SHP77 treated with DMSO at 0.1 percent for 48 hours (cell line): ENCODE data around the gene OBP2B.
"Not testable (repeated sequence)": the region's sequence is repeated elsewhere in the genome, so short reads cannot be mapped to it uniquely, and the experiment has no call there.

Experiments used
- DNase-seq: peaks from one replicate; lab custom pipeline; 2025; lab: John Stamatoyannopoulos, UW

The OBP2B gene

DNA sequence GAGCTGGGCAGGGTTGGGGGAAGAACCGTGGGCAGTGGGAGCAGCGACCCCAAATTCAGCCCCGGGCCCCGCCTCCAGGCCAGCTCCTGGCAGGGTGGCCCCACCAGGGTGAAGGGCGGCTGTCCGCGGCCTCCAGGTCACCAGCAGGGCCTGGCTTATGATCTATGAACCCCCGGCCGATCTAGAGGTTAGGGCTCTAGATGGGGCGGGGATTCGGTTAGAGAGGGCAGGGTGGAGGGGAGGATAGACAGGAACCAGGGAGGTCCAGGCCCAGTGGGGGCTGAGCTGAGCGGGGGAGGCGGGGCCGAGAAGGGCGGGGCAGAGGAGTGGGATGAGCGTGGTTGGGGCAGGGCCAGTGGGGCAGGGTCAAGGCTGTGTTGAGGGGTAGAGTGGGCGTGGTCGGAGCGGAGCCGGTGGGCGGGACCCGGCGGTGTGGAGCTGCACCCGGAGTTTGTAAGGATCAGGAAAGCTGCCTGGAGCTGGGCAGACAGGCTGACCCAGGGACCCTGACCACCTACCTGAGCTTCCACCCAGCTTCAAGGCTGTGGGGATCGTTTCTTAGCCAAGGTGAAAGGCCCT lies 29.3 kb upstream of the OBP2B start:
- no peak for DNase-seq

DNA sequence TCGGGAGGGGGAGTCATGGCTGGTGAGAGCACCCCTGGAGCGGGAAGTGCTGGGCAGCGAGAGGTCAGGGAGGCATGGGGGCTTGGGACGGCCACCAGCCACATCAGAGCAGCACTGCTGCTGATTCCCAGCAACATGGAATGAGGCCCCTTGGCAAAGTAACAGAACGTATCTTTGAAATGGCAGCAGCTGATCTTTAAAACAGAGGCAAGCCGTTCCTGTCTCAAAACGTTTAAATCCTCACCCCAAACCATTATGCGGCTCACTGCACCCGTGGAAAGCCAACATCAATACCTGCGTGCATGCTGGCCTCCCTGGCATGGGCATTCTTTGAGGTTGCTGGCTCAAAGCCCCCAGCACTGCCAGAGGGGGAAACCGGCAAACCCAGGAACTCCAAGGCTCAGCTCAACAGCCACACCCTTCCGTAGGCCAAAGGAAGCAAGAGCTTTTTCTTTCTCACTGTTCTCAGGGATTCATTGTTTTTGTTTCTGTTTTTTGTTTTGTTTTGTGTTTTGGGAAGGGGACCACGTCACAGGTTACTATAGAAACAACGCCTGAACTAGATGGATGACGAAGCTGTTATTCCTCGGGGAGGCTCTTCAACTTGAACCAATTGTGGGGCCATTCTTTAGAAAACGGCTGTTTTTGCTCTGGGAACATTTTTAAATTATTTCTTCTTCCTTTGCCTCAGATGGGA lies 28.1 kb upstream of the OBP2B start:
- DNase-seq, result no peak

DNA sequence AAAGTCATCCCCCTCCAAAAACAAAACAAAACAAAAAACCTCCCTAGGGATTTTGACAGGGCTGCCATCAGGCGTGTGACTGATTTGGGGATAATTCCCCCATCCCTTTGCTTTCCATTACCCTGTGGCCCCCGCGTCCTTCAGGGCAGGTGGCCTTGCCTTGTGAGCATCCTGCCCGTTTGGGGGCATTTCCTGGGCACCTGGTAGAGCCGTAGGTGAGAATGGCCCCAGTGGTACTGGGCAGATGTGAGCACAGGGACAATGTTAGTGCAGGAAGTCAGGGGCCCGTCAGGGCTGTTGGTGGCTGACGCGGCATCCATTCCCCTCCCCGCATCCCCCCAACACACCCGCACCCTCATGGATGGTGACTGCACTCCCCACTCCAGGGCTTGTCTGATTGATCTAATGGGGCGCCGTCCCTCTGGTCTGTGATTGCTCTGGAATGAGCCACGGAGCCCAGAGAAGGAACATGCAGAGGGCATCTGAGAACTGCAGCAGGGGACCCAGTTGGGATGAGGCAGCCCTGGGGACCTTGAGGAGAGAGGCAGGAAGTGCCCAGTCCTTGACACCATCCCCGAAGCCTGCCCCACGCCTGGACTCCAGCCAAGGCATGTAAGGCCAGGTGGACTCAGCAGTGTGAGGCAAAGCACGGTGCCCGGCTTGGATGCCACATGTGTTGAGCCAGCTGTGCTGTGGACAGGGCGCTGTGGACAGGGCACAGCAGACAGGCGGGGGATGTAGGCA lies 27.4 kb upstream of the OBP2B start:
- DNase-seq, result not testable (repeated sequence)

DNA sequence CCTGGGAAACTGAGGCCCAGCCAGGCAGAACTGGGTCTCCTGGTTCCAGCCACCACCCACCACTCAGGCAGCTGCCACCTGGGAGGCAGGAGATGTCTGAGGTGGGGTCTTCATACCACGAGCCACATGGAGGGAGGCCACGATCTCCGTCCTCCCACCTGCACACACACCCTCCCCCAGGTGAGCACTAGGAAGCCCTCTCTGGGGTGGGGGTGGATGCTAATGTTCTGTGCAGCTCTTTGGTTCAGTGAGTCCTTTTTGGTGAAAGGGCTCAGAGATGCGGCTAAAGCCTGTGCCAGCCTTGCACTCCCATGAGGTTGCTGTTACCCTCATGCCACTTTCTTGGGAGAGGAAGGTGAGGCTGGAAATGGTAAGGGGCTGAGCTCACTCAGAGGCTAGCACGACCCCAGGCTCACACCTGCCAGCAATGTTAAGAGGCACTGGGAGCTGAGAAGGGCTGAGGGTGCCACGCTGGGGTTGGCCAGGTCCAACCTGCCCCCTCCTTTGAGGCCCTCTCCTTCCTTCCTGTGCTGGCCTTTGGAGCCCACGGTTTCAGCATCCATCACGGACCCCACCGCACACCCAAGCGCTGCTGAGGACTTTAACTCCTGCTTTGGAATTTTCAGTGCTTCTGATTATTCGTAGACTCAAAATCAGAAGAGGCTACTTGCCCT lies 26.6 kb upstream of the OBP2B start:
- no peak for DNase-seq

DNA sequence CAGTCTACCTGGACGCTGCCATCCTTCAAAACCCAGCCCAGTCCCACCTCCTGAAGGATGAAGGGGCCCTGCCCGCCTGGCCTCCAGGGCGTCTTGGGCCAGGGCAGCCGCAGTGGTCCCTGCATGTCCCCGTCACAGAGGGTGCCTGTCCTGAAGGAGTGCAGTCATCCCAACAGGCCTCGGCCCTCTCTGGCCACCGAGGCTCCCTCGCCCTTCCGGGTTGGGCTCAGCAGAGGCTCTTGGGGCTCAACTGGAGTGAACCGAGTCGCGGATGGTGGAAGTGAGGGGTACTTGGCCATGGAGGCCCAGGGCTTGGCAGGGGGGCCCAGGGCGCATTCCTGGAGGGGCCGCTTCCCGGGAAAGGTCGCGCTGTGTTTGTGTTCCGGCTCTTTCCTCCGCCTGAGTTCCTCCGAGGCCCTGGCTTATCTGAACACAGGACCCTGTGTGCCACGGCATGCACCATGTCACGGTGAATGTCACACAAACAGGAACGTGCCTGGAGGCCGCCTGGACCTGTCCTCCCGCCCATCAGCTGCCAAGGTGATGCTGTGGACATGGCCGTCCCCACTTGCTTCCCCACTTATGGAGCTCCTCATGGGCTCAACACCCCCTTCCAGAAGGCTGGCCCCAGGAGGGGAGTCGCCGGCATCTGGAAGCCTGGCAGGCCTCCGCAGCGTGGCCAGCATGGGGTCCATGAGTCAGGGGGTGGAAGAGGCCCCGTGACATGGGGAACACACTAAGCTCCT lies 25.7 kb upstream of the OBP2B start:
- DNase-seq, result no peak

DNA sequence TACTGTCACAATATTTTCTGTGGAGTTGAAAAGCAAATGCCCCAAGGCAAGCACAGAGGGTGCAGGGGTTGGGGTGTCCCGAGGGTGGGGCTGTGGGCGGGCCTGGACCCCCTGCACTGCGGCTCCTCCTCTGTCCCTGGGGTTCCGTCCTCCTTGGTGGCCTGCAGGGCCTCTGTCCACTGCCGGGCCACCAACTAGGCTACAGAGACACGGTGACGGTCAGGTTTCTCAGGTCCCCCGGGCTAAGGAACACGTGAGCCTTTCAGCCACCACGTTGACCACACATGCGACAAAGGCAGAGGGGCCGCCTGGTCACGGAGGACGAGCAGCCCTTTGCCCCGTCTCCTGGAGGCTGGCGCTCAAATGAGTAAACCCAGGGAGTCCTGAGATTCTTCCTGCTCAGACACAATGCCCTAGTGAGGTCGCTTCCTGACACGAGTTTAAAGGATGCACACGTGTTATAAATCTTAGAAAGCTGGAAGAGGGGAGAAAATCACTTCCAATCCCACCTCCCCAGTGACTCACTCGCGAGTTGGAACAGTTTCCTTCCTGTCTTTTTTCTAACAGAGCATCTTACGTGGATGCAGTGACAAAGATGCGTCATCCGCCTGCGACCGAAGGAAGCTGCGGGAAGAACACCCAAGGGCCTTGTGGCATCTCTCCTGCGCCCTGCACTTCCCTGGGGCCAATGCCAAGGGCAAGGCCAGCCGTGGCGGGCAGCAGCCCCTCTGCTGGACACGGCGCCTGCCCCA lies 24.8 kb upstream of the OBP2B start:
- no peak for DNase-seq

DNA sequence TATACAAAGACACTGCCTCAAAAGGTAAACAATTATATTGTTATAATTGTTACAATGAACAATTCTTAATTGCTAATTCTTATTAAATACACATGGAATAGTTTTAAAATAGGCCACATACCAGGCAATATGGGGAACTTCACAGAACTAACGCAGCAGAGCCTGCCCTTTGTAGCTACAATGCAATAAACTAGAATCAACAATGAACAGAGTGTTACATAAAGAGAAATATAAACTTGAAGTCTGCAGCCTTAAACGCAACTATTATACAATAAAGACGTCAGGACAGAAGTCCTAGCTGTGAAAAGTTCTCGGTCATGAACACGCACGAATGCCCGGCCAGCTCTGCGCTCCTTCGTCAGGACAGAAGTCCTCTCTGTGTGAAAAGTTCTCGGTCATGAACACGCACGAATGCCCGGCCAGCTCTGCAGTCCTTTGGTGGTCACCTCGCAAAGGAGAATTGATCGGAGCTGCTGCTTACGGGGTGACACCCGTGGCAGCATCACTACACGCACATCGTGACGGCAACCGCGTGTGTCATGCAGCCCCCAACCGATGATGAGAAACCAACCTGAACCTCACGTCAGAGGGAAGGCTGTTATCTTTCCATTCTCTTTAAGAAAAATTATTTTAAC lies 23.0 kb upstream of the OBP2B start:
- not testable (repeated sequence) for DNase-seq

DNA sequence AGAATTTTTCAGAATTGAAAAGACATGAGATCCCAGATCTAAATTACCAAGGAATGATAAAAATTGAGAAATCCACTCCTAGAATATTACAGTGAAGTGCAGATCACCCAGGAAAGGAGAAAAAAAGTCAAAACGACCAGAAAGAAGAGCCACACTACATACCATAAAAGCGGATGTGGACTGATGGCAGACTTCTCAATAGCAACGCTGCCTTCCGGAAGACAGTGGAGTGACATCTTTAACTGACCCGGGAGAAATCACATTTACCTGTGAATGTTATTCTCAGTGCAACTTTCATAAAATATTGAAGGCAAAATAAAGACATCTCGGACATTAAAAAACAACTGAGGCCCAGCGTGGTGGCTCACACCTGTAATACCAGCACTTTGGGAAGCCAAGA lies 21.5 kb upstream of the OBP2B start:
- DNase-seq, result not testable (repeated sequence)

DNA sequence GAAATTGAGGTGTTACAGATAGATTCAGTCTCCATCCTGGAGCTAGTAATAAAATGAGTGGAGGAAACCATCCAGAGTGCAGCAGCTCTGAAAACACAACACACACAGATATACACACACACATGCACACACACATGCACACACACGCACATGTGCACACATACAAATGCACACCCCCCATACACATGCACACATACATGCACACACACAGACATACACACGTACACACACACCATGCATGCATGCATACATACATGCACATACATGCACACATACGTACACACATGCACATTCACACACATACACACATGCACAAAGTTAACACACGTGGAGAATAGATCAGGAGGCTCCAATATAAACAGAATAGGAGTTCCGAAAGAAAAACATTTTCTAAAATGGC lies 21.0 kb upstream of the OBP2B start:
- DNase-seq, result no peak

DNA sequence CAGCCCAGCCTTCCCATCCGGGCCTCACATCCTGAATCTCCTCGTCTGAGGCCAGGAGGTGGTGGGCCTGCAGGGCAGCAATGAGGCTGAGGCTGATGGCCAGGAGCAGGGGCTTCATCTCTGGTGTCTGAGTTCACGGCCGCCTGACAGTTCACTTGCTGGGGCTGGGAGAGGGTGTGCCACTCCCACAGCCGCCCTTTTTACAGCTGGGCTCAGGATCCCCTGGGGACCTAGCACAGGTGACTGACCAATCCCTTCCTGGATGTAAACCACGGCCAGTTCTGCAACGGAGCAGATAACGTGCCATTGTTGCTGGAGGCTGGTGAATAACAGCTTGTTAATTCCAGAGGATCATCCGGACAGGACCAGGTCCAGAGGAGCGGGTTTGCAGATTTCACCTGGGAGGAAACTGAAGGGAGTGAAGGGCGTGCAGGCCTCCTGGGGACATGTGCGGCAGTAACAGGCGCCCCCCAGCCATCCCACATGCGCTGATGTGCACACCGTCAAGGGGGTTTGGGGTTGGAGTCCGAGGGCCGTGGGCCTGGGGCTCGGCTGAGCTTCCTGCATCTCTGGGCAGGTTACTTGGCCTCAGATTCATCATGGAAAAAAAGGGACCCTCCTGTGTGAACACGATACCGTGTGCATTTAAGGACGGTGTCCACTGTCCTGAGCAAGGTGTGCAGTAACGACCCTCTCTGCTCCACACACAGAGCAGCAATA lies 19.6 kb upstream of the OBP2B start:
- DNase-seq, result not testable (repeated sequence)

DNA sequence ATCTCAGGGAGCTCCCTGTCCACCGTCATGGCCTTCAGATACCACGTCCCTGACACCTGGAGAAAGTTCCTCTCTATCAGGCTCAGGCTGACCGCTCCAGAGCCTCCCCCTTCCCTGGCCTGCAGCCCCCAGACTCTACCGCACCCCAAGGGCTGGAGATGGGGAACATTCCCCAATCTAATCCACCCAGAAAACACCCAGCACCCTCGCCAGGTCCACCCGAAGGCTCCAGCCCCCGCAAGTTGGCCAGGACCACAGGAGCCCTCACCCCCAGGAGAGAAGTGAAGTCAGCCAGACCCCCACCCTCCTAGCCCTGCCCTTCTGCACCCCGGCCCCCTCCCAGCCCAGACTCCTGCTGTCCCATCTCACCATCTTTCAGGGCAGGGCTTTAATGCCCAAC lies 18.9 kb upstream of the OBP2B start:
- not testable (repeated sequence) for DNase-seq

DNA sequence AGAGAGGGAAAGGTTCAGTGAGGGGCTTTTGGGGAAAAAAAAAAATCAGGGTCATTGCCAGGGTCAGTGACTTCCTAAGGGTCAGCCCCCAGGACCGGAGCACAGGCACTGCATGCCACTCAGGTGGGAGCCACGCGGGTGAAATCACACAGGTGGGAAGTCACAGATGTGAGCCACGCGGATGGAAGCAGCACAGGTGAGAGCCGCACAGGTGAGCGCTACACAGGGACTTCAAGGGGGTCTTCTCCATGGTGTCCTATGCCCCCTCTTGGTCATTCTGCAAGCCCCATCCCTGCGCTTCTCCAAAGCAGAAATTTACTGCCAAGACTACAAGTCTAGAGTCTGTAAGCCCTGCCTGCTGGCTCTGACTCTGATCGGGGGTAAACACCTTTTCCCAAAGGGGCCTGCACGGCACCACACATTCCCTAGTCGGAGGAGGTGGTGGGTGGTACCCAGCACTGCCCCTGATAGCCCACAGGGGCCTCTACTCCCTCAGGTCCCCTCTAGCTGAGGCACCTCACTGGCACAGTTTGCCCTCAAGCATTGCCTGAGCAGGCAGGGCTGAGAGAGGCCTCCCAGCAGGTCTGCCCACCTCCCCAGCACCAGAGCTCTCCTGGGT lies 18.3 kb upstream of the OBP2B start:
- DNase-seq, result no peak

DNA sequence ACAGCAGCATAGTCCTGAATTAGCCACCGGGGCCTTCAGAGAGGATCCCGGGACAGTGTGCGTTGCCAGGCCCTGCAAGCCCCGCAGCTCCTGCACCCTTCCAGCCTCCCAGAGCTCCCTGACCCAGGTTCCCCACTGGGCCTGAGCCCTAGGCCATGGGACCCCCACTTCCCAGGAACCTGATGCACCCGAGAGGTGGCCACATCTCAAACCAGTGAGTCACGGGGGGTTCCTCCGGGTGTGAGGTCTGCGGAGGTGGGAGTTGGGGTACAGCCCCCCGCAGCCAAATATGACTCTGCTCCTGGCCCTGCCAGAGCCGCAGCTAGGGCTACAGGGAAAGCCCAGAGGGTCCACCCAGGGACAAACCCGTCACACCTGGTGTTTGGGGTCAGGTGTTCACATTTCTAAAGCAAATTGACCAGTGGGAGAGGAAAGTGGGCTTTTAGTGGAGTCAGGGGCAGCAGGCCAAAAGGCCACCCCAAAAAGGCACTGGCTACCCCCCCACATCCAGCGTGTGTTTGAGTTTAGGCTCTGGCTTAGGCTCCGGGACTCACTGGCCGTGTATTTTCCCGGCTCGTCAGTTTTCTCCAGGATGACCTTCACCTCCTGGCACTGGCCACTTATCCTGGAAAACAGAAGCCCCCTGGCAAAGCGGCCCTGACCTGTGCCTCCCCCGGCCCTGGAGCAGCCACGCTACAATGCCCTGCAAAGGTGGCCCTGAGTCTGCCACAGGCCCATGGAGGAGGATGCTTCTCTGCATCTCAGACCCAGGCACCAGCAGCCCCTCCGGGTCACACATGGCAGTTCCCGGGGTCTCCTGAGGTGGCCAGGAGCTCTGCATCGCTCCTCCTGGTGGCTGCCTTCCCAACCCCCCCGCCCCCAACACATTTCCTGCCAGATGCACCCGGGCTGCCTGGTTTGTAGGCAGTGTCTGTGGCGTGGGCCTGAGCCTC lies 17.4 kb upstream of the OBP2B start:
- DNase-seq, result no peak

DNA sequence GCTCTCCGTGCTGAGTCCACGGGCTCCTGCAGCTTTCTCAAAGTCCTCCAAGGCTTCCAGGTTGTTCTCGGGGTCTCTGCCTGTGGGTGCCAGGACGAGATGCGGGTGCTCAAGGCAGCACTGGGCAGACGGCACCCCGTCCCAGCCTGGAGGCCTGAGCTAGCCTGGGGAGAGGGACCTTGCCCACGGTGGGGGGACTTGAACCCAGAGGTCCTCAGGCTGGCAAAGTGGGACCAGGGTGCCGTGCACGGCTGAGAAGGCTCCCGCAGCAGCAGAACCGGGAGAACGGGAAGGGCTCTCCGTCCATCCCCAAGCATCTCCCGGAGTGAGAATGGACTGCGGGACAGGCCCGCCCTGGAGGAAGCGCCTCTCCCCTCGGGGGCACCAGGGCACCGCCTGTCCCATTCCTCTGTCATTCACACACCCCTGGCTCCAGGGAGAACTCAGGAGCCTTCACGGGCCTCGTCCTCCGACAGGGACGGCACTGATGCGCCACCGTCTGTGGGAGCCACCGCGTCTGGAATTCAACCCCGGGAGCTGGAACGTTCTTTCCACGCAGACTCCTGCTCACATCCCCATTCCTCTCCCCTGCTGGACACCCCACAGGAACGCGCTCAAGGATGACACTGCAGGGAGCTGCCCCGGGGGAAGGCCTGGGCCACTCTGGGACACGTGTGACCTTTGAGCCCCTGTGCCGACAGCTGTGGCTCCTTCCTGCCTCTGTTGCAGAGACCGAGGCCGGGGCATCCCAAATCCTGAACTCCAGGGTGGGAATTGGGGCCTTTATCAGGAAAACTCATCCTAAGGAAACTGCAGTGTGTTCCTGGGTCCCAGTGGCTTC lies 16.3 kb upstream of the OBP2B start:
- no peak for DNase-seq

DNA sequence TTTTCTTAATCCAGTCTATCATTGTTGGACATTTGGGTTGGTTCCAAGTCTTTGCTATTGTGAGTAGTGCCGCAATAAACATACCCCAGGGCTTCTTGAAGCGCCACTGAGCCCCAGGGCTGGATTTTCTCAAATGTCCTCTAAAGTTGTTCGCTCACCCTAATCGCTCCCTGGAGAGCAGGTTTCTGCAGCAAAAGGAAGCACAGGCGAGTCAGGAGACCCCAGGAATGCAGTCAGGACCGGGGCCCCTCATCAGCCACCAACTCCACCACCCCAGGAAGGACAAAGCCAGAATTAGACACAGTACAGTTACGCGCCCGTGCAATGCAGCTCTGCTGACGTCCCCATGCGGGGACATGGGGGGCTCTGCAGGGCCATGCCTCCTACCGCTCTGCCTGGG lies 15.7 kb upstream of the OBP2B start:
- DNase-seq, result no peak

DNA sequence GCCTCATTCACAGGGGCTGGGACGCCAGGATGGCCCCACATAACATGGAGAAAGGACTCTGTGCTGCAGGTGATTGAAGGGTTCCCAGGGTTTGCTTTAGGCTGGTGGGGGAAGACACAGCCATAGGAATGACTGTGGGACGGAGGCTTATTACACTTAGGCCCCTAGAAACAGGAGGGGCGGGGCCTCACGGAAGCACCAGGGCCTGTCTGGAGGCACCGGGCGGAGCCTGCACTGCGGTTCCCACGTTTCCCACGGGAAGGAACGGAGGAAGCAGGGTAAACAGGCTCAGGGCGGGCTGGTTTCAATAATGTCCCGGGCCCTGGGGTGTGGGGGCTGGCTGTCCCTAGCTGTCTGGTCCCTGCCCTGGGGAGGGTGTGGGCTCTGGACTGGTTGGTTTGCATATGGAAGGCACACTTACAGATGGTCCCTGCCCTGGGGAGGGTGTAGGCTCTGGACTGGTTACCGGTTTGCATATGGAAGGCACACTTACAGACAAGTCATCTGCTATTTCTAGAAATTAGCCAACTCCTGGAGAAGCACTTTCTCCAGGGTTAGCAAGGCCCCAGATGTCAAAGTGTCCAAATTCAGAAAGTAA lies 14.2 kb upstream of the OBP2B start:
- DNase-seq, result not testable (repeated sequence)

DNA sequence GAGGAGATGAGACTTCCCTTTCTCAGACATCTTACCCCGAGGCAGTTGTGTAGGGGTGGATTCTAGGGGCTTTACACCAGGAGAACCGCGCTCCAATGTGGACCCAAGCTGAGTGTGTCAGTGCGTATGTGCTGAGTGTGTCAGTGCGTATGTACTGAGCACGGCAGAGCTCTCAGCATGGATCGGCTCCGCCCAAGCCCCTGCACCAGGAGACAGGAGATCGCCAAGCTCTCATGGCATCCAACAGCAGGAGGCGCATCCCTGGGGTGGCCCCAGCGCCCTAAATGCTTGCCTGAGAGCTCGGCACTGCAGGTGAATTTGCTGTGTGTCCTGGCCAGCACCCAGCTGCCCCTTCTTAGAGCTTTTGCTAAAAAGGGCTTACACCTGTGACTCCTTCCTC lies 12.9 kb upstream of the OBP2B start:
- DNase-seq, result not testable (repeated sequence)
